Measurements from ENCODE around the gene RIMBP2.

RIMBP2 gene

GRCh38 chr12:130429656-130430505 is 286.2 kb downstream of the RIMBP2 start:
- TF ChIP-seq CTCF (IDR thresholded peaks at IDR 0.05; ENCODE audit: low read depth, low read length) = no peak
- no peak for DNase-seq (ENCODE audit: low read depth in 2 of 2)
- no peak overlapping the region for H3K4me3 ChIP-seq (replicated peaks in 1 of 2; ENCODE audit: low read depth in 2 of 2, low read length in 2 of 2)

- TF ChIP-seq CTCF (IDR thresholded peaks at IDR 0.05; ENCODE audit: low read depth, low read length) = no peak
- no peak for DNase-seq (ENCODE audit: low read depth in 2 of 2)
- H3K4me3 ChIP-seq (replicated peaks in 1 of 2; ENCODE audit: low read depth in 2 of 2, low read length in 2 of 2) = no peak overlapping the region
Observed at GRCh38 chr12:130428116-130428515, 288.0 kb downstream of the RIMBP2 start.

GRCh38 chr12:130427381-130427887 is 288.7 kb downstream of the RIMBP2 start:
- TF ChIP-seq CTCF (IDR thresholded peaks at IDR 0.05; ENCODE audit: low read depth, low read length) = no peak
- DNase-seq (ENCODE audit: low read depth in 2 of 2) = no peak
- H3K4me3 ChIP-seq (replicated peaks in 1 of 2; ENCODE audit: low read depth in 2 of 2, low read length in 2 of 2) = no peak overlapping the region

GRCh38 chr12:130425698-130426245 is 290.3 kb downstream of the RIMBP2 start:
- DNase-seq (ENCODE audit: low read depth in 2 of 2) = no peak
- no peak for TF ChIP-seq CTCF (IDR thresholded peaks at IDR 0.05; ENCODE audit: low read depth, low read length)
- H3K4me3 ChIP-seq (replicated peaks in 1 of 2; ENCODE audit: low read depth in 2 of 2, low read length in 2 of 2) = no peak overlapping the region

GRCh38 chr12:130424858-130425697 is 291.0 kb downstream of the RIMBP2 start:
- no peak overlapping the region for H3K4me3 ChIP-seq (replicated peaks in 1 of 2; ENCODE audit: low read depth in 2 of 2, low read length in 2 of 2)

More at GRCh38 chr12:130424858-130425697, 291.0 kb downstream of the RIMBP2 start:
- no peak for DNase-seq (ENCODE audit: low read depth in 2 of 2)
- no peak for TF ChIP-seq CTCF (IDR thresholded peaks at IDR 0.05; ENCODE audit: low read depth, low read length)

All from cardiac fibroblast (primary cell).